ENCODE measurements around the gene LDLRAD3. TPM values are rescaled to one million over a fixed set of nuclear protein-coding genes. Genes with fewer than 3 reads are reported as not detected.

The LDLRAD3 gene
- total and polyA plus RNA-seq, 2 experiments from 2014 or later: 6.2 to 9.5 TPM

GRCh38 chr11:36077368-36077767 lies 133.5 kb downstream of the LDLRAD3 start:
- no peaks in the 10 kb centered on the region for H3K36me3 ChIP-seq
- H3K27ac ChIP-seq: no peak overlapping the region
- DNase-seq (ENCODE audit: low read depth in 1 of 2, low spot score in 1 of 2): no peak
- no peak overlapping the region for H3K4me3 ChIP-seq
- H3K4me1 ChIP-seq (ENCODE audit: low read depth): peaks cover 5% of the 10 kb centered on the region
- no peaks in the 10 kb centered on the region for H3K9me3 ChIP-seq (ENCODE audit: low read depth)
- H3K27me3 ChIP-seq: no peaks in the 10 kb centered on the region
- TF ChIP-seq CTCF (IDR thresholded peaks at IDR 0.05; ENCODE audit: low read depth, low read length): no peak

- H3K4me3 ChIP-seq: no peak overlapping the region
- no peaks in the 10 kb centered on the region for H3K36me3 ChIP-seq
- H3K9me3 ChIP-seq (ENCODE audit: low read depth): no peaks in the 10 kb centered on the region
- no peak overlapping the region for H3K27ac ChIP-seq
- TF ChIP-seq CTCF (IDR thresholded peaks at IDR 0.05; ENCODE audit: low read depth, low read length): no peak
- no peaks in the 10 kb centered on the region for H3K27me3 ChIP-seq
- DNase-seq (ENCODE audit: low read depth in 1 of 2, low spot score in 1 of 2): peak in 1 of 2 donors; percentile 55
- H3K4me1 ChIP-seq (ENCODE audit: low read depth): peaks cover 5% of the 10 kb centered on the region
These were observed 134.2 kb downstream of the LDLRAD3 start for GRCh38 chr11:36077886-36078685.

- Histone ChIP-seq H3K4me1 (ENCODE audit: low read depth) (peaks cover 5% of the 10 kb centered on the region), H3K27ac (no peak overlapping the region), H3K27me3 (no peaks in the 10 kb centered on the region), H3K4me3 (no peak overlapping the region), H3K9me3 (ENCODE audit: low read depth) (no peaks in the 10 kb centered on the region), H3K36me3 (no peaks in the 10 kb centered on the region)
- no peak for DNase-seq (ENCODE audit: low read depth in 1 of 2, low spot score in 1 of 2)
- no peak for TF ChIP-seq CTCF (IDR thresholded peaks at IDR 0.05; ENCODE audit: low read depth, low read length)
These were observed 134.8 kb downstream of the LDLRAD3 start for GRCh38 chr11:36078686-36079055.

GRCh38 chr11:36079878-36080675 lies 136.2 kb downstream of the LDLRAD3 start:
- DNase-seq (ENCODE audit: low read depth in 1 of 2, low spot score in 1 of 2): no peak
- peaks cover 5% of the 10 kb centered on the region for H3K4me1 ChIP-seq (ENCODE audit: low read depth)
- no peak overlapping the region for H3K4me3 ChIP-seq
- no peaks in the 10 kb centered on the region for H3K36me3 ChIP-seq
- no peak for TF ChIP-seq CTCF (IDR thresholded peaks at IDR 0.05; ENCODE audit: low read depth, low read length)
- no peaks in the 10 kb centered on the region for H3K27me3 ChIP-seq
- H3K27ac ChIP-seq: no peak overlapping the region
- H3K9me3 ChIP-seq (ENCODE audit: low read depth): no peaks in the 10 kb centered on the region

GRCh38 chr11:36081274-36081945 lies 137.5 kb downstream of the LDLRAD3 start:
- Histone ChIP-seq H3K9me3 (ENCODE audit: low read depth) (no peaks in the 10 kb centered on the region), H3K27ac (no peak overlapping the region), H3K27me3 (no peaks in the 10 kb centered on the region), H3K4me3 (no peak overlapping the region), H3K4me1 (ENCODE audit: low read depth) (peaks cover 5% of the 10 kb centered on the region), H3K36me3 (no peaks in the 10 kb centered on the region)
- DNase-seq (ENCODE audit: low read depth in 1 of 2, low spot score in 1 of 2): no peak
- no peak for TF ChIP-seq CTCF (IDR thresholded peaks at IDR 0.05; ENCODE audit: low read depth, low read length)
